ENCODE measurements around the gene FKBP2. TPM values are rescaled to one million over a fixed set of nuclear protein-coding genes. Genes with fewer than 3 reads are reported as not detected.
A peak's percentile ranks its signal among the peaks of the same experiment; 100 is the strongest.

FKBP2 gene
- total RNA-seq, 1 donor from 2014 or later = 31.4 TPM

DNA sequence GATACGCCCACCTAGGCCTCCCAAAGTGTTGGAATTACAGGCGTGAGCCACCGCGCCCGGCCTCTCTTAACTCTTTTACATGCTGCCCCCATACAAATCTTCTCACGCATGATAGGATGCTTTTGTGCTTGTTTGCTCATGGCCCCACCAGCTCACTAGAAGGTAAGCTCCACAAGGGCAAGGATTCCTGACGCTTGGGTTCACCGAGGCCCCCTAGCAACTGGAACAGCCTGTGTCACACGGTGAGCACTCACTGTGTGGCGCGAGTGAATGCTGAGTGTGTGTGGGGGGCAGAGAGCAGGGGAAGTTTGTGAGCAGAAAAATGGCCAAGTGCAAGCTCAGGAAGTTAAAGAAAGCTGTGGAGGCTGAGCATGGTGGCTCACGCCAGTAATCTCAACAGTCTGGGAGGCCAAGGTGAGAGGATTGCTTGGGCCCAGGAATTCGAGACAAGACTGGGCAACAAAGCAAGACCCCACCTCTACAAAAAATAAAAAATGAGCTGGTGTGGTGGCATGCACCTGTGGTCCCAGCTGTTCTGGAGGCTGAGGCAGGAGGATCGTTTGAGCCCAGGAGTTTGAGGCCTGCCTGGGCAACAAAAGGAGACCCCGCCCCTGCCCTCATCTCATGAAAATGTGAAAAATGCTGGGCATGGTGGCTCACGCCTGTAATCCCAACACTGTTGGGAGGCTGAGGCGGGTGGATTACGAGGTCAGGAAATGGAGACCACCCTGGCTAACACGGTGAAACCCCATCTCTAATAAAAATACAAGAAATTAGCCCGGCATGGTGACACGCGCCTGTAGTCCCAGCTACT is 41.3 kb downstream of the FKBP2 start:
- Mint-ChIP-seq H3K27me3 (no peaks in the 10 kb centered on the region), H3K9me3 (no peaks in the 10 kb centered on the region), H3K4me3 (no peak overlapping the region), H3K36me3 (ENCODE audit: low read depth) (peaks cover 22% of the 10 kb centered on the region), H3K27ac (no peak overlapping the region), H3K4me1 (peaks cover 20% of the 10 kb centered on the region)
- no peak for DNase-seq
- no peak for ATAC-seq (ENCODE audit: low read depth)
- CTCF ChIA-PET = interaction anchor here (1.3 to 1.5 kb wide), 2 partner anchors 10 to 73 kb away, joined by 3 to 4 read pairs; no protein-coding TSS in a partner anchor
- TF ChIP-seq, protein P1, sequence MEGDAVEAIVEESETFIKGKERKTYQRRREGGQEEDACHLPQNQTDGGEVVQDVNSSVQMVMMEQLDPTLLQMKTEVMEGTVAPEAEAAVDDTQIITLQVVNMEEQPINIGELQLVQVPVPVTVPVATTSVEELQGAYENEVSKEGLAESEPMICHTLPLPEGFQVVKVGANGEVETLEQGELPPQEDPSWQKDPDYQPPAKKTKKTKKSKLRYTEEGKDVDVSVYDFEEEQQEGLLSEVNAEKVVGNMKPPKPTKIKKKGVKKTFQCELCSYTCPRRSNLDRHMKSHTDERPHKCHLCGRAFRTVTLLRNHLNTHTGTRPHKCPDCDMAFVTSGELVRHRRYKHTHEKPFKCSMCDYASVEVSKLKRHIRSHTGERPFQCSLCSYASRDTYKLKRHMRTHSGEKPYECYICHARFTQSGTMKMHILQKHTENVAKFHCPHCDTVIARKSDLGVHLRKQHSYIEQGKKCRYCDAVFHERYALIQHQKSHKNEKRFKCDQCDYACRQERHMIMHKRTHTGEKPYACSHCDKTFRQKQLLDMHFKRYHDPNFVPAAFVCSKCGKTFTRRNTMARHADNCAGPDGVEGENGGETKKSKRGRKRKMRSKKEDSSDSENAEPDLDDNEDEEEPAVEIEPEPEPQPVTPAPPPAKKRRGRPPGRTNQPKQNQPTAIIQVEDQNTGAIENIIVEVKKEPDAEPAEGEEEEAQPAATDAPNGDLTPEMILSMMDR (IDR thresholded peaks at IDR 0.05) = no peak
- POLR2A ChIA-PET = interaction anchor here (1.2 to 5.8 kb wide), 2 partner anchors 12 to 77 kb away, joined by 3 to 119 read pairs; no protein-coding TSS in a partner anchor
- intact Hi-C loops (cut with micrococcal nuclease) = no loop called here

GRCh38 chr11:64283092-64283491 is 42.2 kb downstream of the FKBP2 start:
- Mint-ChIP-seq H3K9me3 (no peaks in the 10 kb centered on the region), H3K36me3 (ENCODE audit: low read depth) (peaks cover 20% of the 10 kb centered on the region), H3K4me3 (peak overlapping the region; percentile 89), H3K4me1 (peaks cover 20% of the 10 kb centered on the region), H3K27me3 (no peaks in the 10 kb centered on the region), H3K27ac (no peak overlapping the region)
- no peak for DNase-seq
- CTCF ChIA-PET = interaction anchor here (1.0 to 2.6 kb wide), 4 partner anchors 9 to 31 kb away, joined by 3 to 10 read pairs (median 5); no protein-coding TSS in a partner anchor
- TF ChIP-seq, protein P1 (IDR thresholded peaks at IDR 0.05) = no peak
- POLR2A ChIA-PET = interaction anchor here (1.1 to 5.8 kb wide), 7 partner anchors 7 to 97 kb away, joined by 3 to 119 read pairs (median 16); partner anchors contain the start of genes ESRRA, FERMT3, FKBP2 and STIP1
- intact Hi-C loops (cut with micrococcal nuclease) = no loop called here
- ATAC-seq (ENCODE audit: low read depth) = no peak

DNA sequence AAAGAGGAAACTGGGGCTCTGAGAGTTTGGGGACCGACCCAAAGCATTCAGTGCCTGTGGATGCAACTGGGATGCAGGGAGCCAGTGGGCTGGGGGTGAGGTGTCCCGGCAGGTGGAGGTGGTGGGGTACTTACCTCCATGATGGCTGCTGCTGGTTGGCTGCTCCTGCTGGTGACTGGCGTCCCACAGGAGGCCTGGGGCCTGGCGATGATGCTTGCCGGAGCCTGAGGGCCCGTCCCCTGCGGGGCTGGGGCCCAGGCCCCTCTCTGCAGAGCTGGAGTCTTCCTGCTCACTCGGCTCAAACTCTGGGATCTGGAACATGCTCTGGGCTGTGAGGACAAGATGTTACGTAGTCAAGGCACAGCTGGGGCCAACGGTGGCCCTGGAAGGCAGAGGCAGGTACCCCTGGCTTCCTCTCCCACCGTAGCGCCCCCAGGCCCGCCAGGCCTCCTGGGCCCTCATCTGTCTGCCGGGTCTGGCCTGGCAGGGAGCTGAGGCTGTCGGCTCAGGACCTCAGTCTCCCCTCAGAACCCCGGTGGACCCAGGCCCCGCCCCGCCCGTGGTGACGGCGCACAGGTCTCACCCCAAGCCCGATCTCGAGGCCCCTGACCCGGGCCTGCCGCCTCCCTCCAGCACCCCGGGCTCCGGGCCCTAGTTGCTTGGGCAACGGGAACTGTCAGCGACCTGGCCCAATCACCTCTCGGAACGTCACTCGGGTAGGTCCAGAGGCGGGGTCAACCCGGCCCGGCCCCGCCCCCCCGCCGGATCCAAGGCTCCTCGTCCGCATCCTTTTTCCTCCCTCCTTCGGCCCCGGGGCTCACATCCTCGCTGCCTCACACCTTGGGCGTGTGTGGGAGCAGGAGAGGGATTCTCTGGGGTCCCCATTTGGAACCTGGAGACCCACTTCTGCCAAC is 43.4 kb downstream of the FKBP2 start, which contains the start of gene BAD:
TSS of gene BAD (minus strand) at position 618 of the 914 bp plus-strand sequence. CDS start at position 321, 297 bp downstream.
- DNase-seq (peak; percentile 80), ATAC-seq (ENCODE audit: low read depth) (peak; percentile 79)
- no peaks in the 10 kb centered on the region for H3K9me3 Mint-ChIP-seq
- H3K27me3 Mint-ChIP-seq = no peaks in the 10 kb centered on the region
- peak within 1 kb of the TSS; percentile 92 for H3K27ac Mint-ChIP-seq
- intact Hi-C loops (cut with micrococcal nuclease) = loop anchor here (1.0 to 2.0 kb wide), 3 partner anchors 33 to 58 kb away; partner anchors contain the start of genes CCDC88B, NUDT22, PLCB3 and TRPT1
- H3K4me3 Mint-ChIP-seq = peak within 1 kb of the TSS; percentile 90
- ChIA-PET POLR2A (interaction anchor here (0.5 to 5.8 kb wide), 21 partner anchors 9 to 1223 kb away, joined by 3 to 119 read pairs (median 5); partner anchors contain the start of genes CCDC88B, ESRRA, FERMT3 and FKBP2), CTCF (interaction anchor here (1.0 to 2.6 kb wide), 10 partner anchors 13 to 80 kb away, joined by 3 to 11 read pairs (median 4); partner anchors contain the start of genes CATSPERZ and PRDX5)
- peaks cover 14% of the 10 kb centered on the region for H3K36me3 Mint-ChIP-seq (ENCODE audit: low read depth)
- TF ChIP-seq, protein P1 (IDR thresholded peaks at IDR 0.05) = no peak
- peaks cover 20% of the 10 kb centered on the region for H3K4me1 Mint-ChIP-seq

DNA sequence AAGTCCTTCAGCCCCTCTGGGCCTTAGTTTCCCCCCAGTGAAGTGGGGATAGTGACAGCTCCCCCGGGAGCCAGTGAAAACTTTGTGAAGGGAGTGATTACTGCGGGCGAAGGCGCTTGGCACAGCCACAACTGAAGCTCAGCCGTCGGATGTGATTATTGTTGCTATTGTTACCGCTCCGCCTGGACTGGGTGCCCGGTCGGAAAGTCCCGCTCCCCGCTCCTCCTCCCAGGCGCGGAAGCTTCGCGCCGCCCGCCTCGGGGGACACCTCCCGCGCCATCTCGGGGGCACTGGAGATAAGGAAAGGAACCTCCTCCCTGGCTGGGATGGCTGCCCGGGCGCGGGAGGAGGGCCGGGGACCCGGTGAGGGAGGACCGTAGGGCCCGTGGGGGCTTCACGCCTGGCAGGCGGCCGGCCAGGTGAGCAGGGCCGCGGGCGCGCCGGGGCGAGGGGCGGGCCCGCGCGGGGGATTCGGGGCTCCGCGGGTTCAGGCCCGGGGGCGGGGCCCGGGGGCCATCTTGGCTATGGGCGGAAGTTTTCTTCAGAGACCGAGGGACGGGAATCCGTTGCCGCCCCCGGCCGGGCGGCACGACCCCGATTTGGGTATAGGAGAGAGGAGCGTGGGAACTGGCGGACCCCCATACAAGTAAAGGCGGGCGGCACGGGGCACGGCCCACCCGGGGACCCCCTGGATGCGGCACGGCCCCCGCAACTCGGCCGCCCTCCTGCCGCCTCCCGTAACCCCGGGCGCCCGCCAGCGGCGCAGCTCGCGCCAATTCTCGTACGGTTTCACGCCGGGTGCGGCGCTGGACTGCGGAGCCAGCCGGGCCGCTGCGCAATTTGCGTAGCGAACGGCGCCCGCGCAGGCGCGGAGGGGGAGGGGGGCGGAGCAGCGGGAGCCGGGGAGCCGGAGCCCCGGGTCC is 44.3 kb downstream of the FKBP2 start, which contains the start of gene GPR137:
TSS of gene GPR137 (plus strand) at position 887 of the 923 bp plus-strand sequence. CDS start 677 bp downstream, outside the sequence.
- Mint-ChIP-seq H3K4me3 (peak within 1 kb of the TSS; percentile 90), H3K4me1 (peaks cover 20% of the 10 kb centered on the region), H3K27me3 (no peaks in the 10 kb centered on the region), H3K27ac (peak within 1 kb of the TSS; percentile 92), H3K9me3 (no peaks in the 10 kb centered on the region), H3K36me3 (ENCODE audit: low read depth) (peaks cover 12% of the 10 kb centered on the region)
- intact Hi-C loops (cut with micrococcal nuclease) = loop anchor here (1.0 to 2.0 kb wide), 9 partner anchors 15 to 59 kb away; partner anchors contain the start of genes CCDC88B, DNAJC4, ESRRA and FKBP2
- DNase-seq = peak; percentile 99
- peak; percentile 64 for ATAC-seq (ENCODE audit: low read depth)
- TF ChIP-seq, protein P1 (IDR thresholded peaks at IDR 0.05) = no peak
- ChIA-PET POLR2A (interaction anchor here (0.5 to 5.8 kb wide), 19 partner anchors 10 to 1223 kb away, joined by 3 to 119 read pairs (median 6); partner anchors contain the start of genes CCDC88B, ESRRA, FERMT3 and FKBP2), CTCF (interaction anchor here (1.0 to 2.6 kb wide), 8 partner anchors 14 to 81 kb away, joined by 3 to 11 read pairs (median 4); partner anchors contain the start of genes CATSPERZ and PRDX5)

Measured in activated B cell treated with CpG ODN at 0.5 μM for 24 hours (primary cell).